ENCODE results near the gene LMAN2.
"Not testable (repeated sequence)": the region's sequence is repeated elsewhere in the genome, so short reads cannot be mapped to it uniquely, and the experiment has no call there.

LMAN2 gene

GRCh38 chr5:177361418-177362291 is 10.2 kb upstream of the LMAN2 start:
- Histone ChIP-seq H3K4me1 (ENCODE audit: control insufficient read depth, insufficient read depth, low read length) (peaks cover 13% of the 10 kb centered on the region), H3K36me3 (ENCODE audit: control insufficient read depth, insufficient read depth, low read length, severe bottlenecking) (no peaks in the 10 kb centered on the region), H3K9ac (ENCODE audit: low read length) (no peak overlapping the region), H3K4me3 (ENCODE audit: low read length) (no peak overlapping the region), H3K27me3 (replicated peaks; ENCODE audit: control insufficient read depth, insufficient read depth, low read length) (peaks cover 46% of the 10 kb centered on the region), H3K9me3 (ENCODE audit: control insufficient read depth, low read length) (no peaks in the 10 kb centered on the region)
- no peak for DNase-seq (ENCODE audit: low read depth)

- H3K4me3 ChIP-seq (ENCODE audit: low read length); H3K36me3 ChIP-seq (ENCODE audit: control insufficient read depth, insufficient read depth, low read length, severe bottlenecking); H3K9ac ChIP-seq (ENCODE audit: low read length); H3K9me3 ChIP-seq (ENCODE audit: control insufficient read depth, low read length); DNase-seq (ENCODE audit: low read depth); H3K4me1 ChIP-seq (ENCODE audit: control insufficient read depth, insufficient read depth, low read length): not testable (repeated sequence)
- H3K27me3 ChIP-seq (replicated peaks; ENCODE audit: control insufficient read depth, insufficient read depth, low read length): peaks cover 51% of the 10 kb centered on the region
Measured at GRCh38 chr5:177360740-177361139, 9.3 kb upstream of the LMAN2 start.

- Histone ChIP-seq H3K4me3 (ENCODE audit: low read length) (no peak overlapping the region), H3K4me1 (ENCODE audit: control insufficient read depth, insufficient read depth, low read length) (peaks cover 8% of the 10 kb centered on the region), H3K9ac (ENCODE audit: low read length) (no peak overlapping the region), H3K36me3 (ENCODE audit: control insufficient read depth, insufficient read depth, low read length, severe bottlenecking) (no peaks in the 10 kb centered on the region), H3K9me3 (ENCODE audit: control insufficient read depth, low read length) (peaks cover 8% of the 10 kb centered on the region), H3K27me3 (replicated peaks; ENCODE audit: control insufficient read depth, insufficient read depth, low read length) (peaks cover 58% of the 10 kb centered on the region)
- no peak for DNase-seq (ENCODE audit: low read depth)
Measured at GRCh38 chr5:177359860-177360259, 8.4 kb upstream of the LMAN2 start.

- Histone ChIP-seq H3K36me3 (ENCODE audit: control insufficient read depth, insufficient read depth, low read length, severe bottlenecking) (no peaks in the 10 kb centered on the region), H3K9me3 (ENCODE audit: control insufficient read depth, low read length) (peaks cover 8% of the 10 kb centered on the region), H3K9ac (ENCODE audit: low read length) (no peak overlapping the region), H3K4me3 (ENCODE audit: low read length) (no peak overlapping the region), H3K27me3 (replicated peaks; ENCODE audit: control insufficient read depth, insufficient read depth, low read length) (peaks cover 62% of the 10 kb centered on the region), H3K4me1 (ENCODE audit: control insufficient read depth, insufficient read depth, low read length) (peaks cover 8% of the 10 kb centered on the region)
- DNase-seq (ENCODE audit: low read depth): no peak
Measured at GRCh38 chr5:177359451-177359851, 8.0 kb upstream of the LMAN2 start.

DNA sequence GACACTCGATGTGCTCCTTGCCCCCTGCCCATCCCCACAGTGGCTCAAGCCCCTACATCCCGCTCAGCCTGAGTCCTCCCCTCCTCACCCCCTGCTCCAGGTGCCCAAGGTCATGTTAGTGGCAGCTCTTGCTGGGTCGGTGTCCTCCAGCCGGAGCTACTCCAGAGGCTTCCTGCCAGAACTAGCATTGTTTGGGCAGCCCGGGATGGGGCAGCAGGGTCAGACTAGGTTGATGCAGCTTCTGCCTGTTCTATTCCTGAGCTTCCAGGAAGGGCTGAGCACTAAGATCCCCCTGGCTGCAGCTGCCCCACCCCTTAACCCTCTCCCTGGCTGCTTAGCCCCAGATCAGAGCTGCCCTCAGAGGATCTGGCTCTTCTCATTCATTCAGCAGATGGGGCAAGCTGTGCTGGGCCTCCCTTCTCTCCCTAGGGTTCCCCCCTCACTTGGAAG is 6.9 kb upstream of the LMAN2 start:
- peaks cover 4% of the 10 kb centered on the region for H3K4me1 ChIP-seq (ENCODE audit: control insufficient read depth, insufficient read depth, low read length)
- H3K27me3 ChIP-seq (replicated peaks; ENCODE audit: control insufficient read depth, insufficient read depth, low read length): peaks cover 57% of the 10 kb centered on the region
- H3K9ac ChIP-seq (ENCODE audit: low read length): no peak overlapping the region
- no peaks in the 10 kb centered on the region for H3K36me3 ChIP-seq (ENCODE audit: control insufficient read depth, insufficient read depth, low read length, severe bottlenecking)
- no peak overlapping the region for H3K4me3 ChIP-seq (ENCODE audit: low read length)
- DNase-seq (ENCODE audit: low read depth): no peak
- H3K9me3 ChIP-seq (ENCODE audit: control insufficient read depth, low read length): peaks cover 8% of the 10 kb centered on the region

GRCh38 chr5:177357459-177358351 is 6.2 kb upstream of the LMAN2 start, which contains the start of gene RGS14:
Gene RGS14, plus strand, starts transcription at chr5:177357924. Its CDS starts 101 bp downstream, at chr5:177358025.
- no peak for DNase-seq (ENCODE audit: low read depth)
- H3K4me3 ChIP-seq (ENCODE audit: low read length): no peak within 1 kb of the TSS
- H3K36me3 ChIP-seq (ENCODE audit: control insufficient read depth, insufficient read depth, low read length, severe bottlenecking): no peaks in the 10 kb centered on the region
- H3K9ac ChIP-seq (ENCODE audit: low read length): no peak within 1 kb of the TSS
- no peaks in the 10 kb centered on the region for H3K4me1 ChIP-seq (ENCODE audit: control insufficient read depth, insufficient read depth, low read length)
- peaks cover 8% of the 10 kb centered on the region for H3K9me3 ChIP-seq (ENCODE audit: control insufficient read depth, low read length)
- peaks cover 56% of the 10 kb centered on the region for H3K27me3 ChIP-seq (replicated peaks; ENCODE audit: control insufficient read depth, insufficient read depth, low read length)

DNA sequence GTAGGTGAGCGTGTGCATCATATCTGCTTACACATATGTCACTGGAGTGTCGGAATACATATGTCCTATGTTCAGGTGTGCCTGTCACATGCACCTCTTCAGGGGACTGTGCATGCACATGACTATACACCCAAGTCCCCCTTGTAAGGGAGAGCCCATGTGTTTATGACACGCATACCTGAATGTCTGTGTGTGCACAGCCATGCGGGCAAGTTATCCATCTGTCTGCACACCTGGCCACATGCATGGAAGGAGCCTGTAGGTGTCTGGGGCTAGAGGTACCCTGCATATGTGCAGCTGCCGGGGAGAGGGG is 5.6 kb upstream of the LMAN2 start:
- Histone ChIP-seq H3K36me3 (ENCODE audit: control insufficient read depth, insufficient read depth, low read length, severe bottlenecking) (no peaks in the 10 kb centered on the region), H3K9me3 (ENCODE audit: control insufficient read depth, low read length) (peaks cover 8% of the 10 kb centered on the region), H3K9ac (ENCODE audit: low read length) (no peak overlapping the region), H3K4me3 (ENCODE audit: low read length) (no peak overlapping the region), H3K27me3 (replicated peaks; ENCODE audit: control insufficient read depth, insufficient read depth, low read length) (peaks cover 56% of the 10 kb centered on the region), H3K4me1 (ENCODE audit: control insufficient read depth, insufficient read depth, low read length) (peaks cover 2% of the 10 kb centered on the region)
- DNase-seq (ENCODE audit: low read depth): no peak

- DNase-seq (ENCODE audit: low read depth): no peak
- no peak overlapping the region for H3K4me3 ChIP-seq (ENCODE audit: low read length)
- peaks cover 53% of the 10 kb centered on the region for H3K27me3 ChIP-seq (replicated peaks; ENCODE audit: control insufficient read depth, insufficient read depth, low read length)
- no peak overlapping the region for H3K9ac ChIP-seq (ENCODE audit: low read length)
- no peaks in the 10 kb centered on the region for H3K36me3 ChIP-seq (ENCODE audit: control insufficient read depth, insufficient read depth, low read length, severe bottlenecking)
- peaks cover 4% of the 10 kb centered on the region for H3K4me1 ChIP-seq (ENCODE audit: control insufficient read depth, insufficient read depth, low read length)
- peaks cover 8% of the 10 kb centered on the region for H3K9me3 ChIP-seq (ENCODE audit: control insufficient read depth, low read length)
Measured at GRCh38 chr5:177356746-177357145, 5.3 kb upstream of the LMAN2 start.

DNA sequence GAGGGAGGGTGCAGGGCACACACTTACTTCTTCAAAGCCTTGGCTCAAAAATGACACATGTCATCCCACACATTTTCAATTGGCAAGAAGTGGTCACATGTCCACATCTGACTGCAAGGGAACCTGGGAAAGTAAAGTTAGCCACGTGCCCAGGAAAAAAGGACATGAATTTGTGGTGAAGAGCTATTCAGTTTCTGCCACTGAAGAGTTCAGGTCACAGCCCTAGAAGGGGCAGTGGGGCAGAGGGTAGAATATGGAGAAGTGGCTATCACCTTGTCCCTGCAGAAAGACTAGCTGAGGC is 4.3 kb upstream of the LMAN2 start:
- Histone ChIP-seq H3K9me3 (ENCODE audit: control insufficient read depth, low read length) (peaks cover 8% of the 10 kb centered on the region), H3K27me3 (replicated peaks; ENCODE audit: control insufficient read depth, insufficient read depth, low read length) (peaks cover 47% of the 10 kb centered on the region), H3K4me3 (ENCODE audit: low read length) (no peak overlapping the region), H3K36me3 (ENCODE audit: control insufficient read depth, insufficient read depth, low read length, severe bottlenecking) (no peaks in the 10 kb centered on the region), H3K9ac (ENCODE audit: low read length) (no peak overlapping the region), H3K4me1 (ENCODE audit: control insufficient read depth, insufficient read depth, low read length) (peaks cover 5% of the 10 kb centered on the region)
- no peak for DNase-seq (ENCODE audit: low read depth)

- no peak overlapping the region for H3K9ac ChIP-seq (ENCODE audit: low read length)
- no peak overlapping the region for H3K4me3 ChIP-seq (ENCODE audit: low read length)
- H3K36me3 ChIP-seq (ENCODE audit: control insufficient read depth, insufficient read depth, low read length, severe bottlenecking): no peaks in the 10 kb centered on the region
- H3K9me3 ChIP-seq (ENCODE audit: control insufficient read depth, low read length): peaks cover 8% of the 10 kb centered on the region
- no peak for DNase-seq (ENCODE audit: low read depth)
- peaks cover 10% of the 10 kb centered on the region for H3K4me1 ChIP-seq (ENCODE audit: control insufficient read depth, insufficient read depth, low read length)
- peaks cover 47% of the 10 kb centered on the region for H3K27me3 ChIP-seq (replicated peaks; ENCODE audit: control insufficient read depth, insufficient read depth, low read length)
Measured at GRCh38 chr5:177355162-177355867, 3.8 kb upstream of the LMAN2 start.

- Histone ChIP-seq H3K27me3 (replicated peaks; ENCODE audit: control insufficient read depth, insufficient read depth, low read length) (peaks cover 43% of the 10 kb centered on the region), H3K9me3 (ENCODE audit: control insufficient read depth, low read length) (peaks cover 8% of the 10 kb centered on the region), H3K9ac (ENCODE audit: low read length) (no peak overlapping the region), H3K4me1 (ENCODE audit: control insufficient read depth, insufficient read depth, low read length) (peaks cover 16% of the 10 kb centered on the region), H3K4me3 (ENCODE audit: low read length) (no peak overlapping the region), H3K36me3 (ENCODE audit: control insufficient read depth, insufficient read depth, low read length, severe bottlenecking) (no peaks in the 10 kb centered on the region)
- no peak for DNase-seq (ENCODE audit: low read depth)
Measured at GRCh38 chr5:177354711-177355110, 3.2 kb upstream of the LMAN2 start.

All from adipocyte (in vitro differentiated cells).